OCI-LY7 (cell line): ENCODE results near the gene TRIP6.

Experiments
- CTCF ChIP-seq: fragments of 200-600 bp; sonication (generic); conservative IDR thresholded peaks from 2 replicates; pipeline ENCODE4 v1.5.1; 2014; ENCODE audit warnings: mild to moderate bottlenecking, antibody characterized with exemption, low read length, moderate library complexity, mixed read lengths
- EZH2phosphoT487 ChIP-seq: fragments of 200-600 bp; sonication (generic); IDR thresholded peaks from 2 replicates; pipeline ENCODE4 v1.6.1; 2018; ENCODE audit warnings: low read depth, borderline replicate concordance, mild to moderate bottlenecking, mixed run types, antibody characterized with exemption, low read length, moderate library complexity, mixed read lengths

- TF ChIP-seq EZH2phosphoT487 (no peak), CTCF (no peak)
These were observed 18.4 kb downstream of the TRIP6 start for GRCh38 chr7:100885440-100886141.
